Mesodermal cell (in vitro differentiated cells): ENCODE data around the gene PLK2.
A peak's percentile ranks its signal among the peaks of the same experiment; 100 is the strongest.

Source experiments
- H3K27ac ChIP-seq: 2 replicates; pipeline ENCODE4 v1.7.0; 2013; ENCODE audit warnings: mild to moderate bottlenecking, low read depth, low read length, moderate library complexity; ENCODE audit not compliant: severe bottlenecking
- H3K36me3 ChIP-seq: 2 replicates; pipeline ENCODE4 v1.7.1; 2013; ENCODE audit warnings: mild to moderate bottlenecking, low read length, moderate library complexity; ENCODE audit not compliant: control insufficient read depth, insufficient read depth
- H3K4me1 ChIP-seq: one replicate; pipeline ENCODE4 v1.7.1; 2013; ENCODE audit warnings: mild to moderate bottlenecking, low read length; ENCODE audit not compliant: insufficient read depth, control insufficient read depth, poor library complexity, severe bottlenecking
- H3K4me3 ChIP-seq: 2 replicates; pipeline ENCODE4 v1.7.0; 2013; ENCODE audit warnings: low read length, control low read depth, mild to moderate bottlenecking; ENCODE audit not compliant: insufficient read depth, poor library complexity, severe bottlenecking; ENCODE audit errors: extremely low read depth
- H3K9me3 ChIP-seq: 2 replicates; pipeline ENCODE4 v1.7.1; 2013; ENCODE audit warnings: mild to moderate bottlenecking, low read length, moderate library complexity; ENCODE audit not compliant: control insufficient read depth
- WGBS, 2 experiments: methylation state at CpG; one replicate each; pipeline ENCODE4 v1.1.5; 2013; ENCODE audit warnings: missing lambda C conversion rate in 2 of 2; ENCODE audit not compliant: insufficient coverage in 2 of 2; 5-methylcytosine and 5-hydroxymethylcytosine counted together

Gene PLK2

GRCh38 chr5:58457050-58457449 is 2.8 kb downstream of the PLK2 start:
- Histone ChIP-seq H3K4me1 (peaks cover 20% of the 10 kb centered on the region), H3K27ac (no peak overlapping the region), H3K4me3 (peak overlapping the region; percentile 85), H3K9me3 (no peaks in the 10 kb centered on the region), H3K36me3 (peaks cover 65% of the 10 kb centered on the region)
- 98% methylated on average over 4 of the region's 4 CpGs; no CpG with 5 or more reads in 1 of the 2 experiments for WGBS, 2 experiments

DNA sequence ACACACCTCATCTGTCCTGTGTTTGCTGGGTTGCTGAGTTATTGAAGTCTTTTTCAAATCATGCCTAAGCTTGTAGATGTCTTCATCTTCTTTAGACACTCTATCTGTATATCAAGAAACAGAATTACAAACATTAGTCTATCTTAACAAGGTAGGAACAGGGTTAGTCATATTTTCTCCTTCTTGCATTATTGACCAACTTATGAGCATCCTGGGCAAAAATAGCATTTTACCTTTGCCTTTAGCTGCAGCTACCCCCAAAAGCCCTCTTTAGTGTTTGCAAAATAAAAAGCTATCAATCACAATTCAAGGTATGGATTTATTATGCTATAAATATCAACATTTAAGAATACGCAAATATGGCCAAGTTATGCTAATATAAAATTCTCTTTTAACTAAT is 3.4 kb downstream of the PLK2 start:
- H3K4me1 ChIP-seq: peaks cover 14% of the 10 kb centered on the region
- H3K27ac ChIP-seq: no peak overlapping the region
- WGBS, 2 experiments: no CpG with 5 or more reads among the region's 1 CpG
- peak overlapping the region; percentile 85 for H3K4me3 ChIP-seq
- H3K9me3 ChIP-seq: no peaks in the 10 kb centered on the region
- H3K36me3 ChIP-seq: peaks cover 65% of the 10 kb centered on the region

- H3K36me3 ChIP-seq: peaks cover 65% of the 10 kb centered on the region
- H3K27ac ChIP-seq: no peak overlapping the region
- H3K4me1 ChIP-seq: peaks cover 9% of the 10 kb centered on the region
- H3K9me3 ChIP-seq: no peaks in the 10 kb centered on the region
- 80 to 92% methylated on average over 1 to 2 of the region's 3 CpGs for WGBS, 2 experiments
- peak overlapping the region; percentile 85 for H3K4me3 ChIP-seq
Observed at GRCh38 chr5:58456026-58456425, 3.9 kb downstream of the PLK2 start.

DNA sequence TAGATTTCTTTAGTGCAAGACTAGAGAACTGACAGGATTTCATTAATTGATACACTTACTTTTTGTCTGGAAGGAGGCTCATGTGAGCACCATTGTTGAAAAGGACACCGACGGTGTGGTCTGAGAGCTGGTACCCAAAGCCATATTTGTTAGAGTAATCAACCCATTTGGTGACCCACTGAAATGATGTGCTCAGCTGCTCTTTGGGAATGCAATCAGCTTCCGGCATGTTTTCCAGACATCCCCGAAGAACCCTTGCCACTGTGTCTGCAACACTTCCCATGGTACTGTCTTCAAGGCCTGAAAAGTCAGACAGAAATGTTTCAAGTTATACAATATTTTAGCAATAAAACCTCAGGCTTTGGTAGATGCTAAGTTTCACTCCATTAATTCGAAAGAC is 4.4 kb downstream of the PLK2 start:
- peak overlapping the region; percentile 0 for H3K27ac ChIP-seq
- WGBS, 2 experiments: 95 to 100% methylated on average over 2 to 3 of the region's 5 CpGs
- H3K4me1 ChIP-seq: peaks cover 8% of the 10 kb centered on the region
- H3K9me3 ChIP-seq: no peaks in the 10 kb centered on the region
- peak overlapping the region; percentile 85 for H3K4me3 ChIP-seq
- peaks cover 65% of the 10 kb centered on the region for H3K36me3 ChIP-seq

- Histone ChIP-seq H3K9me3 (no peaks in the 10 kb centered on the region), H3K4me3 (peak overlapping the region; percentile 85), H3K27ac (peak overlapping the region; percentile 0), H3K4me1 (peaks cover 8% of the 10 kb centered on the region), H3K36me3 (peaks cover 65% of the 10 kb centered on the region)
- whole genome bisulfite sequencing, 2 experiments: 93 to 96% methylated on average over 4 of the region's 5 CpGs
Observed at GRCh38 chr5:58455066-58455465, 4.8 kb downstream of the PLK2 start.

GRCh38 chr5:58454025-58454424 is 5.9 kb downstream of the PLK2 start:
- Histone ChIP-seq H3K27ac (peak overlapping the region; percentile 52), H3K4me3 (peak overlapping the region; percentile 85), H3K36me3 (peaks cover 64% of the 10 kb centered on the region), H3K4me1 (peaks cover 8% of the 10 kb centered on the region), H3K9me3 (no peaks in the 10 kb centered on the region)
- WGBS, 2 experiments: 100% methylated on average over 1 of the region's 1 CpG; no CpG with 5 or more reads in 1 of the 2 experiments

DNA sequence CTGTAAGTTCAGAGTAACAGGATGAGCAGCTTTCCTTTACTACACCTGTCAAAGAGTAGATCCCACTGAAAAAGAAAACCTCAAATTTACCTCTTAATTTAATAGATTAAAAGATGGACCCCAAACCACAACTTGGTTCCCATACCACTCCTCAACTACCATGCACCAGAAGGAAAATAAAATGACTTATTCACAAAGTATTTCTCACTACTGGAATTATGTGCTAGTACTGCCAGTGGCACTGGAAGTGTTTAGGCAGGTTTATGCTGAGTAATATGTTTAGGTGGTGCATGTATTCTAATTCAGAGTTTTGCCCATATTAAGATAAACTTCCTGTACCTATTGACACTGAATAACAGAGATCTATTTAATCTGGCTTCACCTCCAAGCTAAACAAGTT is 6.6 kb downstream of the PLK2 start:
- no peaks in the 10 kb centered on the region for H3K9me3 ChIP-seq
- peak overlapping the region; percentile 52 for H3K27ac ChIP-seq
- peaks cover 57% of the 10 kb centered on the region for H3K36me3 ChIP-seq
- H3K4me1 ChIP-seq: peaks cover 8% of the 10 kb centered on the region
- peak overlapping the region; percentile 85 for H3K4me3 ChIP-seq

- WGBS, 2 experiments: 93 to 94% methylated on average over 2 to 3 of the region's 3 CpGs
- Histone ChIP-seq H3K36me3 (peaks cover 51% of the 10 kb centered on the region), H3K9me3 (no peaks in the 10 kb centered on the region), H3K4me1 (peaks cover 8% of the 10 kb centered on the region), H3K27ac (no peak overlapping the region), H3K4me3 (no peak overlapping the region)
Observed at GRCh38 chr5:58452566-58453258, 7.2 kb downstream of the PLK2 start.

- Histone ChIP-seq H3K4me1 (peaks cover 5% of the 10 kb centered on the region), H3K36me3 (peaks cover 43% of the 10 kb centered on the region), H3K4me3 (no peak overlapping the region)
Observed at GRCh38 chr5:58451732-58452565, 7.9 kb downstream of the PLK2 start.

GRCh38 chr5:58450811-58451629 is 8.9 kb downstream of the PLK2 start:
- peaks cover 5% of the 10 kb centered on the region for H3K4me1 ChIP-seq
- H3K9me3 ChIP-seq: no peaks in the 10 kb centered on the region
- H3K36me3 ChIP-seq: peaks cover 34% of the 10 kb centered on the region
- no peak overlapping the region for H3K27ac ChIP-seq
- H3K4me3 ChIP-seq: no peak overlapping the region
- WGBS, 2 experiments: 97 to 100% methylated on average over 3 to 7 of the region's 10 CpGs

More at GRCh38 chr5:58451732-58452565, 7.9 kb downstream of the PLK2 start:
- 92 to 98% methylated on average over 8 of the region's 8 CpGs for WGBS, 2 experiments
- Histone ChIP-seq H3K9me3 (no peaks in the 10 kb centered on the region), H3K27ac (no peak overlapping the region)
